ENCODE data around the gene RAB5B. TPM values are rescaled to one million over a fixed set of nuclear protein-coding genes. Genes with fewer than 3 reads are reported as not detected.

RAB5B gene
- total RNA-seq, 3 donors from 2014 or later (not counting 1 experiment from before 2014, with no cell fraction given), result 69.4 to 80.0 (median 78.2) TPM

GRCh38 chr12:56042843-56043242, 69.0 kb downstream of the RAB5B start:
- Mint-ChIP-seq H3K9me3 (no peaks in the 10 kb centered on the region), H3K36me3 (no peaks in the 10 kb centered on the region), H3K4me1 (peaks cover 21 to 24% of the 10 kb centered on the region in 2 donors), H3K27me3 (ENCODE audit: low read depth in 2 of 2) (no peaks in the 10 kb centered on the region), H3K27ac (peak overlapping the region; percentile 93 to 98), H3K4me3 (peak overlapping the region; percentile 99)
- Histone ChIP-seq H3K9me3 (ENCODE audit: control insufficient read depth, insufficient read depth, low read length) (no peaks in the 10 kb centered on the region), H3K4me3 (ENCODE audit: low read length) (peak overlapping the region; percentile 83), H3K36me3 (ENCODE audit: control insufficient read depth, insufficient read depth, low read length) (peaks cover 23% of the 10 kb centered on the region), H3K27me3 (ENCODE audit: control insufficient read depth, insufficient read depth, low read length) (no peaks in the 10 kb centered on the region), H3K4me1 (ENCODE audit: control insufficient read depth, insufficient read depth, low read length) (peaks cover 14% of the 10 kb centered on the region), H3K27ac (ENCODE audit: low read length) (peak overlapping the region; percentile 86)
- no peak for TF ChIP-seq CTCF (IDR thresholded peaks at IDR 0.05)
- no peak for ATAC-seq
- intact Hi-C loops (cut with micrococcal nuclease), result loop anchor here (1.0 to 10.0 kb wide), 7 partner anchors 70 to 226 kb away; partner anchors contain the start of genes MYL6, MYL6B, NABP2 and ORMDL2
- no peak for DNase-seq
- WGBS (ENCODE audit: insufficient coverage), result 38% methylated on average over 8 of the region's 9 CpGs

Other genes with a start within 250 kb of the RAB5B start
- gene CD63, start 245.1 kb upstream of the RAB5B start, total RNA-seq, result 100 to 1,000 TPM; 296 to 441 (median 319) TPM
- 10 to 100 TPM in 2 of 3 donors, 1 to 10 TPM in 1; 9.2 to 12.1 (median 10.2) TPM for gene GDF11, start 231.0 kb upstream of the RAB5B start, total RNA-seq
- gene SARNP, start 156.4 kb upstream of the RAB5B start, total RNA-seq, result 10 to 100 TPM; 50.5 to 57.0 (median 51.2) TPM
- 10 to 100 TPM; 21.3 to 36.3 (median 23.1) TPM for gene ORMDL2, start 156.0 kb upstream of the RAB5B start, total RNA-seq
- gene DNAJC14, start 144.5 kb upstream of the RAB5B start, total RNA-seq, result 10 to 100 TPM; 27.7 to 37.3 (median 34.4) TPM
- gene MMP19, start 131.1 kb upstream of the RAB5B start, total RNA-seq, result under 1 TPM in 2 of 3 donors, not detected in 1; 0.45 to 0.88 TPM
- gene PYM1, start 46.2 kb upstream of the RAB5B start, total RNA-seq, result 10 to 100 TPM; 18.5 to 21.2 (median 19.1) TPM
- 100 to 1,000 TPM; 137 to 145 (median 142) TPM for gene DGKA, start 42.9 kb upstream of the RAB5B start, total RNA-seq
- gene PMEL, start 8.0 kb upstream of the RAB5B start, total RNA-seq, result under 1 TPM in 1 of 3 donors, not detected in 2; 0.35 TPM
- gene CDK2, start 7.2 kb upstream of the RAB5B start, total RNA-seq, result 10 to 100 TPM; 19.5 to 27.3 (median 27.3) TPM
- gene SUOX, start 23.2 kb downstream of the RAB5B start, total RNA-seq, result 10 to 100 TPM; 11.0 to 15.9 (median 14.6) TPM
- 1 to 10 TPM; 4.4 to 5.5 (median 5.5) TPM for gene IKZF4, start 47.0 kb downstream of the RAB5B start, total RNA-seq
- gene RPS26, start 67.8 kb downstream of the RAB5B start, total RNA-seq, result 10 to 100 TPM; 29.5 to 50.3 (median 35.5) TPM
- under 1 TPM in 2 of 3 donors, not detected in 1; 0.26 to 0.66 TPM for gene ERBB3, start 106.1 kb downstream of the RAB5B start, total RNA-seq
- gene PA2G4, start 130.5 kb downstream of the RAB5B start, total RNA-seq, result 10 to 100 TPM; 78.5 to 86.4 (median 79.7) TPM
- 1,000 to 10,000 TPM; 2,342 to 3,083 (median 3,009) TPM for gene RPL41, start 142.6 kb downstream of the RAB5B start, total RNA-seq
- gene ZC3H10, start 144.2 kb downstream of the RAB5B start, total RNA-seq, result 10 to 100 TPM; 12.0 to 24.3 (median 16.2) TPM
- gene ESYT1, start 154.2 kb downstream of the RAB5B start, total RNA-seq, result 100 to 1,000 TPM; 198 to 215 (median 199) TPM
- gene MYL6B, start 178.5 kb downstream of the RAB5B start, total RNA-seq, result 1 to 10 TPM; 6.7 to 8.9 (median 7.4) TPM
- gene MYL6, start 184.3 kb downstream of the RAB5B start, total RNA-seq, result 1,000 to 10,000 TPM in 2 of 3 donors, 100 to 1,000 TPM in 1; 881 to 1,204 (median 1,015) TPM
- gene SMARCC2, start 215.4 kb downstream of the RAB5B start, total RNA-seq, result 100 to 1,000 TPM; 205 to 232 (median 210) TPM
- 10 to 100 TPM; 32.3 to 44.5 (median 38.6) TPM for gene RNF41, start 247.8 kb downstream of the RAB5B start, total RNA-seq

Data from natural killer cell (primary cell).